HL-60 (cell line): ENCODE results near the gene SAPCD2.

ENCODE experiments used
- GABPA ChIP-seq: IDR thresholded peaks from 2 replicates; pipeline ENCODE4 v1.6.1; 2012; ENCODE audit warnings: low read depth
- POLR2AphosphoS5 ChIP-seq: IDR thresholded peaks from 2 replicates; pipeline ENCODE4 v1.6.1; 2012; ENCODE audit warnings: low read depth
- TF ChIP-seq, protein P1 (sequence below): IDR thresholded peaks from one replicate; pipeline ENCODE4 v1.5.1; 2011; ENCODE audit warnings: low read length, control low read depth, inconsistent platforms; ENCODE audit not compliant: insufficient read depth
- TF ChIP-seq, protein P2 (sequence below): IDR thresholded peaks from 2 replicates; pipeline ENCODE4 v1.6.1; 2012; ENCODE audit warnings: low read depth; ENCODE audit not compliant: insufficient replicate concordance

DNA sequence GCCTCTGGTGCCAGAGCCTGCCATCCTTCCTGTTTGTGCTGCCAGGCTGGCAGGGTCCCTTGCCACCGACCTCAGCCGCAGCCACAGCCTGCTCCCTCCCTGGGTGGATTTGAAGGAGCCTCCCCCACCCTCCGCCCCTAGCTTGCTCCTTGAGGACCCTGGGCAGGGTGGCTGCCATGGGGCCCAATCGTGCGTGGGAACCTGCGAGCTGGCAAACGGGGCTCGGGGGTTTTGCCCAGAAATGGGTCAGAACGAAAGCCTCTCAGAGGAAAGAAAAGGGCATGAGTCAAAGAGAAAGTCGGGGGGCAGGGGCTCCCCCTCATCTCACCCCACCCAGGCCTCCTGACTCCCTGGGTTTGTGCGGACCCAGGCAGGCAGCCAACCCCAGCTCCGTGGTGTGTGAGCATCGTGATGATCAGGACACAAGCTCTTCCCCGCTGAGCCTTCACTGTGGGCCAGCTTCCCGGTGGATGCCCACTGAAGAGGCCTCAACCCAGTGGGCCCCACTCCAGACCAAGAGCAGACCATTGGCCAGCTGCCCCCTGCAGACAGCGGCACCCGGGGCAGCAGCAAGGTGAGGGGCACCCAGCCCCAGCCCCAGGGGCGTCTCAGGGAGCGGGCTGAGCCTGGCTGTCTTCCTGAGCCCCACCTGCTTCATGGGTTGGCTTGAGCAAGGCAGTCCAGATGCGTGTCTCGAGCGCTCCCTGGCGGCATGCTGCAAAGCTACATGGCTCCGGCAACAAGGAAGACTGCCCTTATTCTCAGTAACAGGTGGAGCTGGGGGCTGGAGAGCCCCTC is 35.4 kb downstream of the SAPCD2 start:
- peak; percentile 47; the same call in 1 of the 2 replicates for TF ChIP-seq POLR2AphosphoS5
- TF ChIP-seq, protein P1, sequence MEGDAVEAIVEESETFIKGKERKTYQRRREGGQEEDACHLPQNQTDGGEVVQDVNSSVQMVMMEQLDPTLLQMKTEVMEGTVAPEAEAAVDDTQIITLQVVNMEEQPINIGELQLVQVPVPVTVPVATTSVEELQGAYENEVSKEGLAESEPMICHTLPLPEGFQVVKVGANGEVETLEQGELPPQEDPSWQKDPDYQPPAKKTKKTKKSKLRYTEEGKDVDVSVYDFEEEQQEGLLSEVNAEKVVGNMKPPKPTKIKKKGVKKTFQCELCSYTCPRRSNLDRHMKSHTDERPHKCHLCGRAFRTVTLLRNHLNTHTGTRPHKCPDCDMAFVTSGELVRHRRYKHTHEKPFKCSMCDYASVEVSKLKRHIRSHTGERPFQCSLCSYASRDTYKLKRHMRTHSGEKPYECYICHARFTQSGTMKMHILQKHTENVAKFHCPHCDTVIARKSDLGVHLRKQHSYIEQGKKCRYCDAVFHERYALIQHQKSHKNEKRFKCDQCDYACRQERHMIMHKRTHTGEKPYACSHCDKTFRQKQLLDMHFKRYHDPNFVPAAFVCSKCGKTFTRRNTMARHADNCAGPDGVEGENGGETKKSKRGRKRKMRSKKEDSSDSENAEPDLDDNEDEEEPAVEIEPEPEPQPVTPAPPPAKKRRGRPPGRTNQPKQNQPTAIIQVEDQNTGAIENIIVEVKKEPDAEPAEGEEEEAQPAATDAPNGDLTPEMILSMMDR, result peak; percentile 81
- no peak for TF ChIP-seq GABPA
- TF ChIP-seq, protein P2, sequence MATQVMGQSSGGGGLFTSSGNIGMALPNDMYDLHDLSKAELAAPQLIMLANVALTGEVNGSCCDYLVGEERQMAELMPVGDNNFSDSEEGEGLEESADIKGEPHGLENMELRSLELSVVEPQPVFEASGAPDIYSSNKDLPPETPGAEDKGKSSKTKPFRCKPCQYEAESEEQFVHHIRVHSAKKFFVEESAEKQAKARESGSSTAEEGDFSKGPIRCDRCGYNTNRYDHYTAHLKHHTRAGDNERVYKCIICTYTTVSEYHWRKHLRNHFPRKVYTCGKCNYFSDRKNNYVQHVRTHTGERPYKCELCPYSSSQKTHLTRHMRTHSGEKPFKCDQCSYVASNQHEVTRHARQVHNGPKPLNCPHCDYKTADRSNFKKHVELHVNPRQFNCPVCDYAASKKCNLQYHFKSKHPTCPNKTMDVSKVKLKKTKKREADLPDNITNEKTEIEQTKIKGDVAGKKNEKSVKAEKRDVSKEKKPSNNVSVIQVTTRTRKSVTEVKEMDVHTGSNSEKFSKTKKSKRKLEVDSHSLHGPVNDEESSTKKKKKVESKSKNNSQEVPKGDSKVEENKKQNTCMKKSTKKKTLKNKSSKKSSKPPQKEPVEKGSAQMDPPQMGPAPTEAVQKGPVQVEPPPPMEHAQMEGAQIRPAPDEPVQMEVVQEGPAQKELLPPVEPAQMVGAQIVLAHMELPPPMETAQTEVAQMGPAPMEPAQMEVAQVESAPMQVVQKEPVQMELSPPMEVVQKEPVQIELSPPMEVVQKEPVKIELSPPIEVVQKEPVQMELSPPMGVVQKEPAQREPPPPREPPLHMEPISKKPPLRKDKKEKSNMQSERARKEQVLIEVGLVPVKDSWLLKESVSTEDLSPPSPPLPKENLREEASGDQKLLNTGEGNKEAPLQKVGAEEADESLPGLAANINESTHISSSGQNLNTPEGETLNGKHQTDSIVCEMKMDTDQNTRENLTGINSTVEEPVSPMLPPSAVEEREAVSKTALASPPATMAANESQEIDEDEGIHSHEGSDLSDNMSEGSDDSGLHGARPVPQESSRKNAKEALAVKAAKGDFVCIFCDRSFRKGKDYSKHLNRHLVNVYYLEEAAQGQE, result no peak
